Testis (tissue), 2 donors: Measurements from ENCODE around the gene UBE2H.

Experiments
- CTCF ChIP-seq, 3 experiments: fragments of 450-650 bp in 2 of 3; fragments of 200-600 bp in 1 of 3; sonication (generic) in 1 of 3; IDR thresholded peaks; one replicate each; pipeline ENCODE4 v1.5.1; 2016 to 2019; ENCODE audit warnings: antibody characterized with exemption in 3 of 3, mild to moderate bottlenecking in 2 of 3, moderate library complexity in 1 of 3
- POLR2A ChIP-seq: fragments of 450-650 bp; IDR thresholded peaks from one replicate; pipeline ENCODE4 v1.6.1; 2017; ENCODE audit warnings: antibody characterized with exemption, mild to moderate bottlenecking, moderate library complexity

GRCh38 chr7:129782818-129783583, 169.8 kb downstream of the UBE2H start:
- TF ChIP-seq CTCF (IDR thresholded peaks at IDR 0.05) (no peak), POLR2A (no peak)
